Liver (tissue), 9 donors: ENCODE measurements around the gene P4HA2. TPM values are rescaled to one million over a fixed set of nuclear protein-coding genes. Genes with fewer than 3 reads are reported as not detected.
A peak's percentile ranks its signal among the peaks of the same experiment; 100 is the strongest.

Experiments
- DNase-seq: peaks from one replicate; pipeline ENCODE4 v3.0.0-alpha.2; 2017; ENCODE audit warnings: low spot score
- H3K27ac ChIP-seq, 2 donors: one replicate each; pipeline ENCODE4 v1.7.0; 2013; ENCODE audit warnings: inconsistent platforms in 2 of 2, low read length in 2 of 2, control low read depth in 1 of 2, low read depth in 1 of 2, mild to moderate bottlenecking in 1 of 2
- H3K27me3 ChIP-seq, 4 donors: one replicate each; pipeline versions ENCODE4 v1.6.1 to v1.7.0; 2013; ENCODE audit warnings: low read length in 3 of 4, inconsistent platforms in 1 of 4, mild to moderate bottlenecking in 1 of 4, moderate library complexity in 1 of 4; ENCODE audit not compliant: control insufficient read depth in 4 of 4, insufficient read depth in 4 of 4
- H3K36me3 ChIP-seq, 4 donors: one replicate each; pipeline versions ENCODE4 v1.6.1 to v1.7.0; 2013; ENCODE audit warnings: low read length in 3 of 4, mild to moderate bottlenecking in 3 of 4, low read depth in 1 of 4, moderate library complexity in 1 of 4; ENCODE audit not compliant: control insufficient read depth in 4 of 4, insufficient read depth in 3 of 4
- H3K4me1 ChIP-seq, 4 donors: one replicate each; pipeline versions ENCODE4 v1.6.1 to v1.7.0; 2013; ENCODE audit warnings: low read length in 3 of 4, mild to moderate bottlenecking in 3 of 4, moderate library complexity in 1 of 4; ENCODE audit not compliant: control insufficient read depth in 4 of 4, insufficient read depth in 4 of 4
- H3K4me3 ChIP-seq, 3 donors: one replicate each; pipeline versions ENCODE4 v1.6.1 to v1.7.0; 2013; ENCODE audit warnings: low read length in 3 of 3, control low read depth in 1 of 3, low read depth in 1 of 3, mild to moderate bottlenecking in 1 of 3
- H3K9ac ChIP-seq, 2 donors: one replicate each; pipeline ENCODE4 v1.7.0; 2013; ENCODE audit warnings: low read length in 2 of 2, mild to moderate bottlenecking in 2 of 2, moderate library complexity in 2 of 2, control low read depth in 1 of 2, low read depth in 1 of 2
- H3K9me3 ChIP-seq, 4 donors: one replicate each; pipeline versions ENCODE4 v1.6.1 to v1.7.0; 2013; ENCODE audit warnings: low read length in 3 of 4; ENCODE audit not compliant: control insufficient read depth in 4 of 4
- ATF3 ChIP-seq: IDR thresholded peaks from 2 replicates; pipeline ENCODE4 v1.6.1; 2016; ENCODE audit warnings: antibody characterized with exemption
- CTCF ChIP-seq: fragments of 150-350 bp; IDR thresholded peaks from 2 replicates; pipeline ENCODE4 v1.5.1; 2017; ENCODE audit warnings: improper control_type of control experiment, low read depth, low read length; ENCODE audit not compliant: missing input control
- FOXA1 ChIP-seq: IDR thresholded peaks from 2 replicates; pipeline ENCODE4 v1.6.1; 2016; ENCODE audit warnings: antibody characterized with exemption
- FOXA2 ChIP-seq: IDR thresholded peaks from 2 replicates; pipeline ENCODE4 v1.6.1; 2016; ENCODE audit warnings: antibody characterized with exemption
- GABPA ChIP-seq, 2 donors: IDR thresholded peaks in 1 of 2; conservative IDR thresholded peaks in 1 of 2; 2 replicates each; pipeline ENCODE4 v1.6.1; 2016; ENCODE audit warnings: antibody characterized with exemption in 2 of 2, mild to moderate bottlenecking in 1 of 2, moderate library complexity in 1 of 2
- HNF4A ChIP-seq, 2 donors: conservative IDR thresholded peaks; 2 replicates each; pipeline ENCODE4 v1.6.1; 2016; ENCODE audit warnings: antibody characterized with exemption in 2 of 2, mild to moderate bottlenecking in 2 of 2
- HNF4G ChIP-seq: IDR thresholded peaks from 2 replicates; pipeline ENCODE4 v1.6.1; 2016; ENCODE audit warnings: antibody characterized with exemption
- MAX ChIP-seq: IDR thresholded peaks from 2 replicates; pipeline ENCODE4 v1.6.1; 2016; ENCODE audit warnings: antibody characterized with exemption
- NR2F2 ChIP-seq: IDR thresholded peaks from 2 replicates; pipeline ENCODE4 v1.6.1; 2016; ENCODE audit warnings: antibody characterized with exemption
- RAD21 ChIP-seq, 2 donors: IDR thresholded peaks; 2 replicates each; pipeline ENCODE4 v1.6.1; 2016; ENCODE audit warnings: antibody characterized with exemption in 2 of 2, mild to moderate bottlenecking in 2 of 2
- REST ChIP-seq: IDR thresholded peaks from 2 replicates; pipeline ENCODE4 v1.6.1; 2016; ENCODE audit warnings: antibody characterized with exemption, mild to moderate bottlenecking
- SP1 ChIP-seq: IDR thresholded peaks from 2 replicates; pipeline ENCODE4 v1.6.1; 2018; ENCODE audit warnings: antibody characterized with exemption, mild to moderate bottlenecking
- ZBTB33 ChIP-seq: IDR thresholded peaks from 2 replicates; pipeline ENCODE4 v1.6.1; 2016; ENCODE audit warnings: antibody characterized with exemption
- WGBS: extraction: QIAGEN DNeasy Blood & Tissue Kit; methylation state at CpG from one replicate; pipeline ENCODE4 v1.1.7; 2013; 5-methylcytosine and 5-hydroxymethylcytosine counted together
- polyA plus RNA-seq, 2 donors: library from polyadenylated mRNA; stranded (reverse) in 1 of 2; unstranded in 1 of 2; fragments of 200-250 nt in 1 of 2; fragments of >200 nt in 1 of 2; fragmentation: Nextera tagmentation in 1 of 2; extraction: Ambion mirVana in 1 of 2; gene quantifications; one replicate each; pipeline versions ENCODE4 v1.2.1 to v1.2.3, GENCODE V29; 2013 to 2015
- total RNA-seq, 2 donors: library from RNA; depleted of rRNA; stranded (reverse); fragments of >200 nt; gene quantifications; one replicate each; pipeline ENCODE4 v1.2.3, GENCODE V29; 2014
- donor health status: healthy.
- donor health status: healthy.
- donor health status: healthy.
- donor health status: healthy.
- donor health status: healthy.

Gene P4HA2
- total and polyA plus RNA-seq, 4 donors: 4.6 to 7.9 (median 6.1) TPM

- no peaks in the 10 kb centered on the region for H3K27me3 ChIP-seq
- H3K4me1 ChIP-seq: no peaks in the 10 kb centered on the region
- WGBS: 87% methylated on average over 7 of the region's 7 CpGs
- H3K36me3 ChIP-seq: no peaks in the 10 kb centered on the region
- H3K9ac ChIP-seq: no peak overlapping the region
- no peak overlapping the region for H3K4me3 ChIP-seq
- no peak for TF ChIP-seq SP1
- no peak for TF ChIP-seq CTCF
- no peak for TF ChIP-seq RAD21 (IDR thresholded peaks at IDR 0.05)
- TF ChIP-seq GABPA (IDR thresholded peaks at IDR 0.05 in 1 of 2, conservative IDR thresholded peaks at IDR 0.05 in 1 of 2): no peak
- no peak for TF ChIP-seq FOXA1
- no peaks in the 10 kb centered on the region for H3K9me3 ChIP-seq
- no peak overlapping the region for H3K27ac ChIP-seq
- peak; percentile 31 for DNase-seq
Measured at GRCh38 chr5:132266031-132266835, 38.6 kb upstream of the P4HA2 start.

GRCh38 chr5:132265336-132266030 is 37.8 kb upstream of the P4HA2 start:
- Histone ChIP-seq H3K9me3 (no peaks in the 10 kb centered on the region), H3K36me3 (no peaks in the 10 kb centered on the region), H3K27ac (no peak overlapping the region), H3K4me1 (no peaks in the 10 kb centered on the region), H3K4me3 (no peak overlapping the region), H3K27me3 (no peaks in the 10 kb centered on the region), H3K9ac (no peak overlapping the region)
- DNase-seq: peak; percentile 30
- 58% methylated on average over 8 of the region's 8 CpGs for WGBS
- no peak for TF ChIP-seq SP1
- TF ChIP-seq MAX: no peak
- TF ChIP-seq HNF4A (conservative IDR thresholded peaks at IDR 0.05): no peak
- TF ChIP-seq FOXA2: no peak
- no peak for TF ChIP-seq RAD21 (IDR thresholded peaks at IDR 0.05)

- Histone ChIP-seq H3K9me3 (no peaks in the 10 kb centered on the region), H3K27ac (no peak overlapping the region), H3K9ac (no peak overlapping the region), H3K36me3 (no peaks in the 10 kb centered on the region), H3K27me3 (no peaks in the 10 kb centered on the region), H3K4me1 (no peaks in the 10 kb centered on the region), H3K4me3 (no peak overlapping the region)
- WGBS: 70% methylated on average over 4 of the region's 4 CpGs
- TF ChIP-seq CTCF (no peak), ATF3 (no peak), FOXA2 (no peak), HNF4G (no peak), REST (no peak), ZBTB33 (no peak), FOXA1 (no peak), NR2F2 (no peak)
- DNase-seq: peak; percentile 27
Measured at GRCh38 chr5:132264546-132265335, 37.1 kb upstream of the P4HA2 start.
